ENCODE measurements around the gene CCDC3. TPM values are rescaled to one million over a fixed set of nuclear protein-coding genes. Genes with fewer than 3 reads are reported as not detected.
A peak's percentile ranks its signal among the peaks of the same experiment; 100 is the strongest.

Gene CCDC3
- 5.5 TPM for polyA plus RNA-seq (2013, experiment 1 of 2)
- polyA plus RNA-seq (2013, experiment 2 of 2) = 5.9 TPM

GRCh38 chr10:13001041-13001886 lies at the start of gene CCDC3:
Gene CCDC3 (minus strand): TSS chr10:13001713. CDS start chr10:13001570, 143 bp downstream.
- H3K9ac ChIP-seq (ENCODE audit: low read length) = peak within 1 kb of the TSS; percentile 45
- peak within 1 kb of the TSS; percentile 78 for H3K4me2 ChIP-seq (ENCODE audit: low read length)
- H4K8ac ChIP-seq (ENCODE audit: low read depth, low read length) = no peak within 1 kb of the TSS
- H2BK15ac ChIP-seq (replicated peaks; ENCODE audit: low read depth) = no peak within 1 kb of the TSS
- no peaks in the 10 kb centered on the region for H3K79me2 ChIP-seq (ENCODE audit: control insufficient read depth, insufficient read depth, low read length)
- H2AK5ac ChIP-seq (ENCODE audit: low read length) = no peak within 1 kb of the TSS
- no peak within 1 kb of the TSS for H3K27ac ChIP-seq (ENCODE audit: low read depth, low read length)
- DNase-seq = peak; percentile 45
- no peak within 1 kb of the TSS for H4K5ac ChIP-seq (ENCODE audit: low read length)
- no peak within 1 kb of the TSS for H2BK5ac ChIP-seq (ENCODE audit: low read length)
- whole genome bisulfite sequencing (ENCODE audit: extremely low coverage, insufficient coverage, low lambda C conversion rate) = no CpG with 5 or more reads among the region's 93 CpGs
- H3K23ac ChIP-seq (ENCODE audit: low read length) = no peak within 1 kb of the TSS
- H2BK120ac ChIP-seq (ENCODE audit: low read depth, low read length) = no peak within 1 kb of the TSS
- H3K18ac ChIP-seq (ENCODE audit: low read length) = peak within 1 kb of the TSS; percentile 9
- peak within 1 kb of the TSS; percentile 22 for H3K4me3 ChIP-seq (ENCODE audit: low read length)
- no peak within 1 kb of the TSS for H3K4ac ChIP-seq (ENCODE audit: low read depth, low read length)
- no peaks in the 10 kb centered on the region for H3K36me3 ChIP-seq (ENCODE audit: control insufficient read depth, insufficient read depth, low read length)
- peak within 1 kb of the TSS; percentile 72 for H3K56ac ChIP-seq (ENCODE audit: low read length)
- H3K27me3 ChIP-seq (ENCODE audit: insufficient read depth, low read length, poor library complexity) = peaks cover 2% of the 10 kb centered on the region
- no peaks in the 10 kb centered on the region for H3K79me1 ChIP-seq (ENCODE audit: low read length)
- peaks cover 2% of the 10 kb centered on the region for H3K4me1 ChIP-seq (ENCODE audit: control insufficient read depth, low read depth, low read length)

GRCh38 chr10:13051126-13051694 lies 49.7 kb upstream of the CCDC3 start:
- no peaks in the 10 kb centered on the region for H3K79me2 ChIP-seq (ENCODE audit: control insufficient read depth, insufficient read depth, low read length)
- H2BK5ac ChIP-seq (ENCODE audit: low read length) = no peak overlapping the region
- H4K8ac ChIP-seq (ENCODE audit: low read depth, low read length) = no peak overlapping the region
- no CpG with 5 or more reads among the region's 7 CpGs for WGBS (ENCODE audit: extremely low coverage, insufficient coverage, low lambda C conversion rate)
- no peak for DNase-seq
- no peak overlapping the region for H2BK15ac ChIP-seq (replicated peaks; ENCODE audit: low read depth)
- H4K5ac ChIP-seq (ENCODE audit: low read length) = no peak overlapping the region
- H3K23ac ChIP-seq (ENCODE audit: low read length) = no peak overlapping the region
- H3K36me3 ChIP-seq (ENCODE audit: control insufficient read depth, insufficient read depth, low read length) = no peaks in the 10 kb centered on the region
- no peak overlapping the region for H3K4me2 ChIP-seq (ENCODE audit: low read length)
- no peak overlapping the region for H3K4ac ChIP-seq (ENCODE audit: low read depth, low read length)
- no peak overlapping the region for H3K4me3 ChIP-seq (ENCODE audit: low read length)
- no peak overlapping the region for H3K9ac ChIP-seq (ENCODE audit: low read length)
- no peak overlapping the region for H2AK5ac ChIP-seq (ENCODE audit: low read length)
- H3K18ac ChIP-seq (ENCODE audit: low read length) = no peak overlapping the region
- no peaks in the 10 kb centered on the region for H3K27me3 ChIP-seq (ENCODE audit: insufficient read depth, low read length, poor library complexity)
- no peak overlapping the region for H3K56ac ChIP-seq (ENCODE audit: low read length)
- no peaks in the 10 kb centered on the region for H3K79me1 ChIP-seq (ENCODE audit: low read length)
- peaks cover 7% of the 10 kb centered on the region for H3K4me1 ChIP-seq (ENCODE audit: control insufficient read depth, low read depth, low read length)
- no peak overlapping the region for H2BK120ac ChIP-seq (ENCODE audit: low read depth, low read length)
- no peak overlapping the region for H3K27ac ChIP-seq (ENCODE audit: low read depth, low read length)

GRCh38 chr10:13049774-13050420 lies 48.4 kb upstream of the CCDC3 start:
- H3K27me3 ChIP-seq (ENCODE audit: insufficient read depth, low read length, poor library complexity) = no peaks in the 10 kb centered on the region

GRCh38 chr10:13048762-13049161 lies 47.2 kb upstream of the CCDC3 start:
- Histone ChIP-seq H2BK120ac (ENCODE audit: low read depth, low read length) (no peak overlapping the region), H3K79me1 (ENCODE audit: low read length) (no peaks in the 10 kb centered on the region), H3K4me3 (ENCODE audit: low read length) (no peak overlapping the region), H3K23ac (ENCODE audit: low read length) (no peak overlapping the region), H3K27me3 (ENCODE audit: insufficient read depth, low read length, poor library complexity) (no peaks in the 10 kb centered on the region), H4K8ac (ENCODE audit: low read depth, low read length) (no peak overlapping the region), H3K4ac (ENCODE audit: low read depth, low read length) (peak overlapping the region; percentile 16), H3K4me1 (ENCODE audit: control insufficient read depth, low read depth, low read length) (peaks cover 7% of the 10 kb centered on the region), H2BK15ac (replicated peaks; ENCODE audit: low read depth) (no peak overlapping the region), H3K18ac (ENCODE audit: low read length) (peak overlapping the region; percentile 39), H4K5ac (ENCODE audit: low read length) (no peak overlapping the region), H3K79me2 (ENCODE audit: control insufficient read depth, insufficient read depth, low read length) (no peaks in the 10 kb centered on the region), H2BK5ac (ENCODE audit: low read length) (no peak overlapping the region), H3K56ac (ENCODE audit: low read length) (no peak overlapping the region), H3K9ac (ENCODE audit: low read length) (no peak overlapping the region), H3K36me3 (ENCODE audit: control insufficient read depth, insufficient read depth, low read length) (no peaks in the 10 kb centered on the region), H2AK5ac (ENCODE audit: low read length) (no peak overlapping the region), H3K4me2 (ENCODE audit: low read length) (no peak overlapping the region), H3K27ac (ENCODE audit: low read depth, low read length) (no peak overlapping the region)
- no CpG with 5 or more reads among the region's 3 CpGs for WGBS (ENCODE audit: extremely low coverage, insufficient coverage, low lambda C conversion rate)
- no peak for DNase-seq

More at GRCh38 chr10:13049774-13050420, 48.4 kb upstream of the CCDC3 start:
- H3K23ac ChIP-seq (ENCODE audit: low read length) = no peak overlapping the region
- H3K4ac ChIP-seq (ENCODE audit: low read depth, low read length) = peak overlapping the region; percentile 7
- H3K9ac ChIP-seq (ENCODE audit: low read length) = no peak overlapping the region
- peak overlapping the region; percentile 65 for H3K56ac ChIP-seq (ENCODE audit: low read length)
- no peak overlapping the region for H2BK5ac ChIP-seq (ENCODE audit: low read length)
- H3K79me2 ChIP-seq (ENCODE audit: control insufficient read depth, insufficient read depth, low read length) = no peaks in the 10 kb centered on the region
- H3K36me3 ChIP-seq (ENCODE audit: control insufficient read depth, insufficient read depth, low read length) = no peaks in the 10 kb centered on the region
- H4K5ac ChIP-seq (ENCODE audit: low read length) = no peak overlapping the region
- no peak overlapping the region for H4K8ac ChIP-seq (ENCODE audit: low read depth, low read length)
- no peak overlapping the region for H3K27ac ChIP-seq (ENCODE audit: low read depth, low read length)
- H3K4me2 ChIP-seq (ENCODE audit: low read length) = no peak overlapping the region
- peaks cover 7% of the 10 kb centered on the region for H3K4me1 ChIP-seq (ENCODE audit: control insufficient read depth, low read depth, low read length)
- H2AK5ac ChIP-seq (ENCODE audit: low read length) = no peak overlapping the region
- no CpG with 5 or more reads among the region's 6 CpGs for WGBS (ENCODE audit: extremely low coverage, insufficient coverage, low lambda C conversion rate)
- H3K79me1 ChIP-seq (ENCODE audit: low read length) = no peaks in the 10 kb centered on the region
- H3K4me3 ChIP-seq (ENCODE audit: low read length) = no peak overlapping the region
- H2BK15ac ChIP-seq (replicated peaks; ENCODE audit: low read depth) = no peak overlapping the region
- peak; percentile 71 for DNase-seq
- peak overlapping the region; percentile 47 for H3K18ac ChIP-seq (ENCODE audit: low read length)
- no peak overlapping the region for H2BK120ac ChIP-seq (ENCODE audit: low read depth, low read length)

GRCh38 chr10:13047529-13048206 lies 46.2 kb upstream of the CCDC3 start:
- DNase-seq = no peak
- H3K27ac ChIP-seq (ENCODE audit: low read depth, low read length) = no peak overlapping the region

More at GRCh38 chr10:13047529-13048206, 46.2 kb upstream of the CCDC3 start:
- H3K23ac ChIP-seq (ENCODE audit: low read length) = no peak overlapping the region
- no peaks in the 10 kb centered on the region for H3K79me1 ChIP-seq (ENCODE audit: low read length)
- H3K27me3 ChIP-seq (ENCODE audit: insufficient read depth, low read length, poor library complexity) = no peaks in the 10 kb centered on the region
- H2BK120ac ChIP-seq (ENCODE audit: low read depth, low read length) = no peak overlapping the region
- H3K9ac ChIP-seq (ENCODE audit: low read length) = no peak overlapping the region
- H2BK15ac ChIP-seq (replicated peaks; ENCODE audit: low read depth) = no peak overlapping the region
- no peak overlapping the region for H2BK5ac ChIP-seq (ENCODE audit: low read length)
- peaks cover 7% of the 10 kb centered on the region for H3K4me1 ChIP-seq (ENCODE audit: control insufficient read depth, low read depth, low read length)
- no peak overlapping the region for H3K4me3 ChIP-seq (ENCODE audit: low read length)
- no peaks in the 10 kb centered on the region for H3K36me3 ChIP-seq (ENCODE audit: control insufficient read depth, insufficient read depth, low read length)
- WGBS (ENCODE audit: extremely low coverage, insufficient coverage, low lambda C conversion rate) = no CpG with 5 or more reads among the region's 12 CpGs
- no peak overlapping the region for H4K8ac ChIP-seq (ENCODE audit: low read depth, low read length)
- H3K4ac ChIP-seq (ENCODE audit: low read depth, low read length) = no peak overlapping the region
- no peak overlapping the region for H3K4me2 ChIP-seq (ENCODE audit: low read length)
- H2AK5ac ChIP-seq (ENCODE audit: low read length) = no peak overlapping the region
- H3K79me2 ChIP-seq (ENCODE audit: control insufficient read depth, insufficient read depth, low read length) = no peaks in the 10 kb centered on the region
- H4K5ac ChIP-seq (ENCODE audit: low read length) = no peak overlapping the region
- no peak overlapping the region for H3K18ac ChIP-seq (ENCODE audit: low read length)
- no peak overlapping the region for H3K56ac ChIP-seq (ENCODE audit: low read length)
